ENCODE data around the gene BCL2L14. TPM values are rescaled to one million over a fixed set of nuclear protein-coding genes. Genes with fewer than 3 reads are reported as not detected.
A peak's percentile ranks its signal among the peaks of the same experiment; 100 is the strongest.

The BCL2L14 gene
- total RNA-seq (2021; ENCODE audit: unreplicated experiment) (not detected), Bru-seq, nascent RNA (percentile 2 among the genes with signal in this experiment), BruChase-seq, experiment 1, labeled RNA remaining after a 2-hour chase (percentile 2 among the genes with signal in this experiment), BruChase-seq, experiment 2, labeled RNA remaining after a 6-hour chase (percentile 4 among the genes with signal in this experiment)
- polyA plus RNA-seq (2012; ENCODE audit: insufficient read length), result not detected
- long read RNA-seq, partial matches to known transcripts, result 0 of 1 reads
- long read RNA-seq, other reads (novel, unspliced or antisense), result 1 of 1 reads

- H3K27me3 ChIP-seq (ENCODE audit: control insufficient read depth, insufficient read depth, low read length), result no peaks in the 10 kb centered on the region; the same call in 1 of the 2 replicates
- ChIA-PET POLR2A (no interaction called here), CTCF (no interaction called here)
- no peak for TF ChIP-seq REST (IDR thresholded peaks at IDR 0.05; ENCODE audit: insufficient read depth in 1 of 2, low read depth in 2 of 2, low read length in 1 of 2)
- no peak for TF ChIP-seq CTCF (IDR thresholded peaks at IDR 0.05)
- TF ChIP-seq TCF7L2 (IDR thresholded peaks at IDR 0.05; ENCODE audit: low read depth, low read length), result no peak
- no peak for TF ChIP-seq POLR2AphosphoS5 (IDR thresholded peaks at IDR 0.05; ENCODE audit: low read depth, low read length)
- no peak for TF ChIP-seq SIN3A (IDR thresholded peaks at IDR 0.05; ENCODE audit: borderline replicate concordance, insufficient read depth, low read depth, low read length)
- H3K9me3 ChIP-seq (ENCODE audit: control insufficient read depth, insufficient read depth, low read depth, low read length), result no peaks in the 10 kb centered on the region
- intact Hi-C loops (cut with micrococcal nuclease; ENCODE audit: unreplicated experiment) (no loop called here), in situ Hi-C loops (cut with HindIII; ENCODE audit: low pct_unique_long_range_greater_than_20kb, low sequenced_read_pairs) (no loop called here)
- H3K36me3 ChIP-seq (ENCODE audit: control insufficient read depth, insufficient read depth, low read length), result no peaks in the 10 kb centered on the region
- ATAC-seq, result no peak
- H3K27ac ChIP-seq (ENCODE audit: low read length), result no peak within 1 kb of the TSS
- DNase-seq (ENCODE audit: low read depth, low spot score), result no peak
- H3K4me1 ChIP-seq (ENCODE audit: control insufficient read depth, insufficient read depth, low read length), result no peaks in the 10 kb centered on the region; the same call in 1 of the 2 replicates
- BruUV-seq (replicated peaks), result no TSS peak
- H3K4me3 ChIP-seq (ENCODE audit: low read depth in 2 of 2, low read length in 2 of 2), result peak within 1 kb of the TSS in 1 of 2 experiments; percentile 30; a peak in 2 of 4 replicates
These were observed at the start of gene BCL2L14 for GRCh38 chr12:12070674-12071656. TSS of gene BCL2L14 (plus strand) at chr12:12070939. CDS start at chr12:12079306, 8,367 bp downstream.

- in situ Hi-C loops (cut with HindIII; ENCODE audit: low pct_unique_long_range_greater_than_20kb, low sequenced_read_pairs), result no loop called here
- DNase-seq (ENCODE audit: low read depth, low spot score), result no peak
- BruUV-seq (replicated peaks), result no TSS peak
- no peak overlapping the region for H3K4me3 ChIP-seq (ENCODE audit: low read depth in 2 of 2, low read length in 2 of 2)
- CTCF ChIA-PET, result no interaction called here
- no peak overlapping the region for H3K27ac ChIP-seq (ENCODE audit: low read length)
- H3K36me3 ChIP-seq (ENCODE audit: control insufficient read depth, insufficient read depth, low read length), result no peaks in the 10 kb centered on the region
- intact Hi-C loops (cut with micrococcal nuclease; ENCODE audit: unreplicated experiment), result no loop called here
- no peaks in the 10 kb centered on the region for H3K4me1 ChIP-seq (ENCODE audit: control insufficient read depth, insufficient read depth, low read length)
- H3K9me3 ChIP-seq (ENCODE audit: control insufficient read depth, insufficient read depth, low read depth, low read length), result no peaks in the 10 kb centered on the region
- ATAC-seq, result no peak
- POLR2A ChIA-PET, result interaction anchor here (0.6 kb wide), 1 partner anchor 456 kb away, joined by 4 read pairs; no protein-coding TSS in a partner anchor
- H3K27me3 ChIP-seq (ENCODE audit: control insufficient read depth, insufficient read depth, low read length), result no peaks in the 10 kb centered on the region
- no peak for TF ChIP-seq TCF7L2 (IDR thresholded peaks at IDR 0.05; ENCODE audit: low read depth, low read length)
- no peak for TF ChIP-seq REST (IDR thresholded peaks at IDR 0.05; ENCODE audit: insufficient read depth in 1 of 2, low read depth in 2 of 2, low read length in 1 of 2)
- TF ChIP-seq POLR2AphosphoS5 (IDR thresholded peaks at IDR 0.05; ENCODE audit: low read depth, low read length), result no peak
- no peak for TF ChIP-seq SIN3A (IDR thresholded peaks at IDR 0.05; ENCODE audit: borderline replicate concordance, insufficient read depth, low read depth, low read length)
- TF ChIP-seq CTCF (IDR thresholded peaks at IDR 0.05), result no peak
These were observed 48.3 kb upstream of the BCL2L14 start for GRCh38 chr12:12022306-12022936.

Data from Panc1 (cell line).